MCF 10A (cell line): ENCODE measurements around the gene LRRC45. TPM values are rescaled to one million over a fixed set of nuclear protein-coding genes. Genes with fewer than 3 reads are reported as not detected.

Experiments used
- BruUV-seq: library from RNA; stranded (reverse); fragments of 400-500 nt; replicated peaks from 2 replicates; lab custom pipeline; 2021; lab: Mats Ljungman, UMichigan
- CTCF ChIA-PET: fragments of 300-600 bp; sonication (Branson Sonifier 250); formaldehyde crosslinking; extraction: SDS; loops from one replicate; lab custom pipeline; 2021; ENCODE audit warnings: antibody characterized with exemption, inconsistent platforms; lab: Yijun Ruan, JAX
- POLR2A ChIA-PET: fragments of 300-600, 350-650 bp; sonication (Branson Sonifier 250); formaldehyde crosslinking; extraction: SDS; loops from one replicate; lab custom pipeline; 2020; ENCODE audit warnings: antibody characterized with exemption, inconsistent platforms; lab: Yijun Ruan, JAX
- DNase-seq: peaks from one replicate; pipeline ENCODE4 v3.0.0-alpha.2; 2018; ENCODE audit not compliant: unreplicated experiment
- H3K27ac Mint-ChIP-seq: one replicate; pipeline ENCODE4 v1.8.0; 2022; ENCODE audit warnings: mild to moderate bottlenecking, low read depth, mixed read lengths; ENCODE audit not compliant: unreplicated experiment
- H3K27me3 Mint-ChIP-seq: one replicate; pipeline ENCODE4 v1.8.0; 2022; ENCODE audit warnings: mixed read lengths; ENCODE audit not compliant: insufficient read depth, unreplicated experiment
- H3K36me3 Mint-ChIP-seq: one replicate; pipeline ENCODE4 v1.8.0; 2022; ENCODE audit warnings: mild to moderate bottlenecking, moderate library complexity, mixed read lengths; ENCODE audit not compliant: insufficient read depth, unreplicated experiment
- H3K4me1 Mint-ChIP-seq: one replicate; pipeline ENCODE4 v1.8.0; 2022; ENCODE audit warnings: mixed read lengths; ENCODE audit not compliant: insufficient read depth, unreplicated experiment
- H3K4me3 Mint-ChIP-seq: one replicate; pipeline ENCODE4 v1.8.0; 2022; ENCODE audit warnings: mild to moderate bottlenecking, moderate library complexity, mixed read lengths; ENCODE audit not compliant: unreplicated experiment
- H3K9me3 Mint-ChIP-seq: one replicate; pipeline ENCODE4 v1.8.0; 2022; ENCODE audit warnings: mixed read lengths; ENCODE audit not compliant: unreplicated experiment
- CTCF ChIP-seq: fragments of 200-600 bp; IDR thresholded peaks from one replicate; pipeline ENCODE4 v1.8.0; 2022; ENCODE audit warnings: antibody characterized with exemption, mild to moderate bottlenecking; ENCODE audit not compliant: unreplicated experiment
- intact Hi-C: fragments of 100-400 bp; cut with micrococcal nuclease; formaldehyde crosslinking; loops from 2 replicates; pipeline ENCODE4 v1.14.1; 2022
- total RNA-seq: library from RNA; stranded (reverse); gene quantifications from 2 replicates; pipeline ENCODE4 v1.2.3, GENCODE V29; 2022

LRRC45 gene
- total RNA-seq, 1 experiment from 2014 or later = 3.4 TPM

- intact Hi-C loops = no loop called here
- TF ChIP-seq CTCF = no peak
- H3K36me3 Mint-ChIP-seq = peaks cover 7% of the 10 kb centered on the region
- H3K9me3 Mint-ChIP-seq = no peaks in the 10 kb centered on the region
- ChIA-PET POLR2A (interaction anchor here (1.0 to 1.9 kb wide), 2 partner anchors 9 to 64 kb away, joined by 3 to 7 read pairs; no protein-coding TSS in a partner anchor), CTCF (no interaction called here)
- no peak overlapping the region for H3K27ac Mint-ChIP-seq
- no peak overlapping the region for H3K4me3 Mint-ChIP-seq
- DNase-seq = no peak
- no TSS peak for BruUV-seq
- no peaks in the 10 kb centered on the region for H3K4me1 Mint-ChIP-seq
- no peaks in the 10 kb centered on the region for H3K27me3 Mint-ChIP-seq
These were observed 47.5 kb downstream of the LRRC45 start for GRCh38 chr17:82070611-82071010.

- Mint-ChIP-seq H3K4me1 (no peaks in the 10 kb centered on the region), H3K36me3 (peaks cover 27% of the 10 kb centered on the region), H3K27ac (no peak overlapping the region), H3K4me3 (no peak overlapping the region), H3K27me3 (no peaks in the 10 kb centered on the region), H3K9me3 (no peaks in the 10 kb centered on the region)
- BruUV-seq = no TSS peak
- no peak for DNase-seq
- CTCF ChIA-PET = no interaction called here
- no peak for TF ChIP-seq CTCF
- POLR2A ChIA-PET = no interaction called here
- intact Hi-C loops = no loop called here
These were observed 49.7 kb downstream of the LRRC45 start for GRCh38 chr17:82072827-82073226.

GRCh38 chr17:82073446-82073845, 50.3 kb downstream of the LRRC45 start:
- ChIA-PET CTCF (interaction anchor here (0.6 kb wide), 1 partner anchor 95 kb away, joined by 3 read pairs; no protein-coding TSS in a partner anchor), POLR2A (no interaction called here)
- BruUV-seq = no TSS peak
- TF ChIP-seq CTCF = no peak
- H3K4me3 Mint-ChIP-seq = no peak overlapping the region
- H3K4me1 Mint-ChIP-seq = no peaks in the 10 kb centered on the region
- peaks cover 33% of the 10 kb centered on the region for H3K36me3 Mint-ChIP-seq
- intact Hi-C loops = no loop called here
- H3K9me3 Mint-ChIP-seq = no peaks in the 10 kb centered on the region
- H3K27me3 Mint-ChIP-seq = no peaks in the 10 kb centered on the region
- H3K27ac Mint-ChIP-seq = no peak overlapping the region
- no peak for DNase-seq

GRCh38 chr17:82076018-82076784, 53.1 kb downstream of the LRRC45 start:
- Mint-ChIP-seq H3K4me3 (no peak overlapping the region), H3K4me1 (no peaks in the 10 kb centered on the region), H3K27me3 (no peaks in the 10 kb centered on the region), H3K9me3 (no peaks in the 10 kb centered on the region), H3K27ac (no peak overlapping the region), H3K36me3 (peaks cover 60% of the 10 kb centered on the region)
- no TSS peak for BruUV-seq
- POLR2A ChIA-PET = interaction anchor here (0.6 to 3.2 kb wide), 13 partner anchors 9 to 79 kb away, joined by 3 to 15 read pairs (median 4); partner anchors contain the start of genes DCXR and DUS1L
- intact Hi-C loops = no loop called here
- CTCF ChIA-PET = interaction anchor here (0.7 kb wide), 1 partner anchor 96 kb away, joined by 3 read pairs; no protein-coding TSS in a partner anchor
- DNase-seq = no peak
- no peak for TF ChIP-seq CTCF
